Brain microvascular endothelial cell (primary cell): Measurements from ENCODE around the gene CLEC11A.

Experiments used
- DNase-seq: peaks from one replicate; pipeline ENCODE4 v3.0.0-alpha.2; 2020
- H3K27ac ChIP-seq: fragments of 250-450 bp; sonication (Bioruptor Pico); 2 replicates; pipeline ENCODE4 v1.5.1; 2020; ENCODE audit warnings: mild to moderate bottlenecking, moderate library complexity
- H3K27me3 ChIP-seq: fragments of 250-450 bp; sonication (Bioruptor Pico); replicated peaks from 2 replicates; pipeline ENCODE4 v1.5.1; 2020; ENCODE audit warnings: mild to moderate bottlenecking
- H3K36me3 ChIP-seq: fragments of 250-450 bp; sonication (Bioruptor Pico); replicated peaks from 2 replicates; pipeline ENCODE4 v1.5.1; 2020; ENCODE audit warnings: mild to moderate bottlenecking
- H3K4me3 ChIP-seq: 2 replicates; pipeline ENCODE4 v1.5.1; 2011; ENCODE audit warnings: low read depth, mild to moderate bottlenecking, control low read depth, low read length, moderate library complexity
- CTCF ChIP-seq: IDR thresholded peaks from 2 replicates; pipeline ENCODE4 v1.5.1; 2011; ENCODE audit warnings: low read depth, mild to moderate bottlenecking, moderate library complexity, low read length, control low read depth, inconsistent platforms; ENCODE audit errors: missing control alignments
- in situ Hi-C: cut with HindIII; loops from 2 replicates; pipeline ENCODE4 v1.10.0; 2017; ENCODE audit warnings: low sequenced_read_pairs, low pct_ligation_motif_present

The CLEC11A gene

GRCh38 chr19:50695251-50696093, 27.7 kb upstream of the CLEC11A start:
- H3K27me3 ChIP-seq = peaks cover 19% of the 10 kb centered on the region
- in situ Hi-C loops = no loop called here
- no peak overlapping the region for H3K27ac ChIP-seq
- no peaks in the 10 kb centered on the region for H3K36me3 ChIP-seq
- TF ChIP-seq CTCF = no peak
- DNase-seq = no peak
- H3K4me3 ChIP-seq = no peak overlapping the region

- TF ChIP-seq CTCF = no peak
- Histone ChIP-seq H3K4me3 (no peak overlapping the region), H3K27me3 (peaks cover 19% of the 10 kb centered on the region), H3K27ac (no peak overlapping the region), H3K36me3 (no peaks in the 10 kb centered on the region)
- no peak for DNase-seq
- in situ Hi-C loops = no loop called here
Measured at GRCh38 chr19:50696094-50696483, 27.1 kb upstream of the CLEC11A start.

- H3K36me3 ChIP-seq = no peaks in the 10 kb centered on the region
- H3K27me3 ChIP-seq = peaks cover 17% of the 10 kb centered on the region
- H3K27ac ChIP-seq = no peak overlapping the region
- H3K4me3 ChIP-seq = no peak overlapping the region
- TF ChIP-seq CTCF = no peak
- in situ Hi-C loops = no loop called here
- no peak for DNase-seq
Measured at GRCh38 chr19:50697414-50698124, 25.6 kb upstream of the CLEC11A start.

- in situ Hi-C loops = no loop called here
- no peaks in the 10 kb centered on the region for H3K36me3 ChIP-seq
- no peak for DNase-seq
- H3K27me3 ChIP-seq = peaks cover 3% of the 10 kb centered on the region
- no peak overlapping the region for H3K4me3 ChIP-seq
- TF ChIP-seq CTCF = no peak
- H3K27ac ChIP-seq = no peak overlapping the region
Measured at GRCh38 chr19:50701367-50701985, 21.7 kb upstream of the CLEC11A start.

- Histone ChIP-seq H3K27me3 (peaks cover 3% of the 10 kb centered on the region), H3K27ac (no peak overlapping the region), H3K36me3 (no peaks in the 10 kb centered on the region), H3K4me3 (no peak overlapping the region)
- TF ChIP-seq CTCF = no peak
- no peak for DNase-seq
- in situ Hi-C loops = no loop called here
Measured at GRCh38 chr19:50702158-50702870, 20.9 kb upstream of the CLEC11A start.
